Activated CD4-positive, alpha-beta T cell treated with anti-CD3 and anti-CD28 coated beads, Interleukin-2, amount 50 U/mL, for 1 hour (primary cell): ENCODE measurements around the gene DNAH14.

Experiments used
- DNase-seq: peaks from one replicate; pipeline ENCODE4 v3.0.0-alpha.2; 2020

Gene DNAH14

GRCh38 chr1:225435957-225436392, 506.5 kb downstream of the DNAH14 start:
- DNase-seq: no peak

- no peak for DNase-seq
Observed at GRCh38 chr1:225437710-225438437, 508.4 kb downstream of the DNAH14 start.

GRCh38 chr1:225440380-225441221, 511.1 kb downstream of the DNAH14 start:
- no peak for DNase-seq

GRCh38 chr1:225441314-225442122, 512.0 kb downstream of the DNAH14 start:
- DNase-seq: no peak

DNA sequence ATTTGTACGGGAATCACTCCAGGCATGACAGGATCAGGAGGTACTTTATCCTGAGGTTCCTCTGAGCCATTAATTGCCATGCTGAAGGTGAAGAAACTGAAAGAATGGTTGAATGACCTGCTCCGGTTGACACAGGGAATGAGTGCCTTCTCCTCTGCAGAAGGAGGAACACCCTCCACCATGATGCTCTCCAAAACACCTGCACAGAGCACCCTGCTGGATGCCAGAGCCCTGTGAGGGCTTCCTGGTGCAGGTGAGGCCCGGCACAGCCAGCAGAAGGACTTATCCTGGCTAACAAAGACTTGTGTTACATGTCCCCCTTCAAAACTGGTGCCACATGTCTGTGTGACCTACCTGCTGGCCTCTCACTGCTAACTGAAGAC, 512.6 kb downstream of the DNAH14 start:
- DNase-seq: no peak

GRCh38 chr1:225445639-225446594, 516.4 kb downstream of the DNAH14 start:
- no peak for DNase-seq

DNA sequence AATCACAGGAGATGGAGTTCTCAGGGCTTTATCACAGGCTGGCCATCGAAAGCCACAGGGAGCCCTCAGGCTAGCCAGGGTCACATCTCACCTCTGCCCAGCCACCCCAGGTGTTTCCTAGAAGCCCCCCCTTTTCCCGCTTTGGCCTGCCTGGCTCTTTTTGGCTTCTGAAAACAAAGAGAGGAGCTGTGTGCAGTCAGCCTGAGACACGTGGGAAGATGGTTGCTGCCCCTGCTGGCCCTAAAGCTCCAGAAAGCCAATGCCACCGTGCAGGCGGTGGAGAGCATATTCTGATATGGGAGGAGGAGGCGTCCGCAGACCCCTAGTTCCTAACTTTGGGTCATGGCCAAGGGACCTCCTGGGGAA, 517.1 kb downstream of the DNAH14 start:
- DNase-seq: no peak

- no peak for DNase-seq
Observed at GRCh38 chr1:225446981-225447615, 517.6 kb downstream of the DNAH14 start.

DNA sequence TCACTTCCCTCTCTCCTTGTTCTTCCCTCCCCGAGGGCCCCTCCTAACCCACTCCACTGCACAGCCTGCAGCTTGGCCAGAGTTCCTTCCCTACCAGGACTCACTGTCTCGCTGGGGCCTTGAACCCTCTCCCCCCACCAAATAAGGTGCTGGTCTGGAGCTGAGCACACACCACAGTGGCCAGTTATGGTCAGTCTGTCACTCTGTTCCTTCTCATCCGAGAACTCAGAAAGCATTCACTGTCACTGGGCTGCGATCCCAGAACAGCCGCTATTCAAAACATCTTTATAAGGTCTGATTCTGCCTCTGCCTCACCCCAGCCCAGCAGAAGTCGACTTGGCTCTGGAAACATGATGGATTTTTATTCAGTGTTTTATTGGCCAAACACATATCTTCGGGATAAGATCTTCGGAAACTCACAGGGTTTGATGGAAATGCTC, 518.2 kb downstream of the DNAH14 start:
- DNase-seq: no peak

DNA sequence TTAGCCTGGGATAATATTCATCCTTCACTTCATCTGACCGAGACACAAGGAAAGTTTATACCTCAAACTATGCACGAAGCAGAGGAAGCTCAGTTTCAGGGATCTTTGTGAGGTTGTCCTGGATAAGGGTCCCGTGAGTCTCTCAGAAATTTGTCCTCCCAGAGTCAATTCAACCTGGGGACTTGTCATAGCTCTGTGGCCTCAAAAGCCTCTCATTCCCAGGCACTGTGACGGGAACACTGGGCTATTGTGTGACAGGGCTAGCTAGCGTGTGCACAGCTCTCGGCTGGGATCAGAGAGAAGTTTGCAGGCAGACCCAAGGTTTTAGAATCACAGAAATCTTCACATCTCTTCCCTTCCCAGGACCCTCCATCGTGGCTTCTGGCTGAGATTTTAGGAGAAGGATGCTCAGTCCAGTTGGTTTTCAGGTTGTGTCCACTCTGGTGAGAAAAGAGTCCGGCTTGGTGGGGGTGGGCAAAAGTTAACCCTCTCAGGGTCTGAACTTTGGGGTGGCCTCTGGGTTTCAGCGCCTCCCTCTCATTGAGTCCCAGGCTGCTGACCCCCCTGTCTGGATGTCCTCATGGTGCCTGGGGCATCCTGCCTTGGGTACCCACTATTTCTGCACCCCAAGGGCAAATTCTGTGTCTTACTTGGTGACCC, 518.8 kb downstream of the DNAH14 start:
- no peak for DNase-seq
